Endothelial cell of umbilical vein (primary cell): Measurements from ENCODE around the gene FAM234B. TPM values are rescaled to one million over a fixed set of nuclear protein-coding genes. Genes with fewer than 3 reads are reported as not detected.

ENCODE experiments used
- BruUV-seq: library from RNA; stranded (reverse); fragments of 400-500 nt; replicated peaks from 2 replicates; lab custom pipeline; 2021; lab: Mats Ljungman, UMichigan
- CTCF ChIA-PET: fragments of 300-600, 350-600 bp; sonication (Branson Sonifier 250); formaldehyde crosslinking; loops from one replicate; lab custom pipeline; 2021; ENCODE audit warnings: antibody characterized with exemption, inconsistent platforms; lab: Charles Lee
- POLR2A ChIA-PET: fragments of 300-600, 350-600 bp; sonication (Branson Sonifier 250); formaldehyde crosslinking; loops from one replicate; lab custom pipeline; 2021; ENCODE audit warnings: antibody characterized with exemption, inconsistent platforms; lab: Charles Lee
- DNase-seq: peaks from one replicate; pipeline ENCODE4 v3.0.0-alpha.2; 2011; ENCODE audit warnings: low read depth, low spot score
- FAIRE-seq: peaks from 2 replicates; lab custom pipeline; 2011; peaks lifted over from hg19 to GRCh38; lab: Jason Lieb, UNC
- H2AFZ ChIP-seq: 2 replicates; pipeline ENCODE4 v1.6.0; 2012; ENCODE audit warnings: low read depth, low read length, control low read depth, inconsistent platforms
- H3K27ac ChIP-seq: 2 replicates; pipeline ENCODE4 v1.5.1; 2011; ENCODE audit warnings: low read depth, mild to moderate bottlenecking, control low read depth, low read length, moderate library complexity; ENCODE audit not compliant: insufficient read depth
- H3K27me3 ChIP-seq, 2 experiments: 2 replicates each; pipeline versions ENCODE4 v1.6.0 to v1.6.1; 2011; ENCODE audit warnings: low read length in 2 of 2, mixed read lengths in 1 of 2; ENCODE audit not compliant: control insufficient read depth in 2 of 2, insufficient read depth in 2 of 2
- H3K36me3 ChIP-seq, 2 experiments: 2 replicates in 1 of 2; 3 replicates in 1 of 2; pipeline ENCODE4 v1.5.1; 2011; ENCODE audit warnings: low read length in 2 of 2, mild to moderate bottlenecking in 1 of 2, moderate library complexity in 1 of 2; ENCODE audit not compliant: control insufficient read depth in 2 of 2, insufficient read depth in 2 of 2; ENCODE audit errors: extremely low read depth in 1 of 2
- H3K4me1 ChIP-seq: 3 replicates; pipeline ENCODE4 v1.5.1; 2011; ENCODE audit warnings: mild to moderate bottlenecking, low read length; ENCODE audit not compliant: control insufficient read depth, insufficient read depth; ENCODE audit errors: extremely low read depth
- H3K4me2 ChIP-seq: 2 replicates; pipeline ENCODE4 v1.6.1; 2011; ENCODE audit warnings: low read length, control low read depth, mixed read lengths; ENCODE audit not compliant: insufficient read depth
- H3K4me3 ChIP-seq, 3 experiments: fragments of 200-600 bp in 1 of 3; sonication (generic), shearing (Covaris generic) in 1 of 3; replicated peaks in 1 of 3; 2 replicates each; pipeline ENCODE4 v1.5.1; 2011 to 2016; ENCODE audit warnings: control low read depth in 3 of 3, low read length in 3 of 3, mild to moderate bottlenecking in 2 of 3, inconsistent platforms in 1 of 3, low read depth in 1 of 3, moderate library complexity in 1 of 3; ENCODE audit not compliant: insufficient read depth in 1 of 3
- H3K79me2 ChIP-seq: 2 replicates; pipeline ENCODE4 v1.6.0; 2012; ENCODE audit warnings: low read length, inconsistent platforms; ENCODE audit not compliant: control insufficient read depth, insufficient read depth
- H3K9ac ChIP-seq: replicated peaks from 2 replicates; pipeline ENCODE3; 2011; ENCODE audit warnings: low read length, control low read depth; ENCODE audit not compliant: insufficient read depth; ENCODE audit errors: extremely low read depth
- H3K9me1 ChIP-seq: replicated peaks from 3 replicates; pipeline ENCODE4 v1.6.0; 2011; ENCODE audit warnings: mild to moderate bottlenecking, low read length; ENCODE audit not compliant: control insufficient read depth, insufficient read depth; ENCODE audit errors: extremely low read depth
- H3K9me3 ChIP-seq: replicated peaks from 2 replicates; pipeline ENCODE4 v1.5.1; 2012; ENCODE audit warnings: low read length, inconsistent platforms; ENCODE audit not compliant: control insufficient read depth, insufficient read depth
- H4K20me1 ChIP-seq: replicated peaks from 2 replicates; pipeline ENCODE3; 2011; ENCODE audit warnings: mild to moderate bottlenecking, low read length; ENCODE audit not compliant: control insufficient read depth, insufficient read depth; ENCODE audit errors: extremely low read depth
- EZH2 ChIP-seq: IDR thresholded peaks from 2 replicates; pipeline ENCODE4 v1.6.1; 2012; ENCODE audit warnings: borderline replicate concordance, low read depth, mild to moderate bottlenecking, moderate library complexity, low read length, inconsistent platforms; ENCODE audit not compliant: severe bottlenecking
- FOS ChIP-seq: IDR thresholded peaks from 2 replicates; pipeline ENCODE4 v1.6.1; 2011; ENCODE audit warnings: mild to moderate bottlenecking, low read length, moderate library complexity, borderline replicate concordance; ENCODE audit not compliant: insufficient read depth
- GATA2 ChIP-seq: IDR thresholded peaks from 2 replicates; pipeline ENCODE4 v1.7.0; 2011; ENCODE audit warnings: low read depth, mild to moderate bottlenecking, moderate library complexity, mixed read lengths, low read length; ENCODE audit not compliant: insufficient read length, insufficient read depth
- JUN ChIP-seq: IDR thresholded peaks from 2 replicates; pipeline ENCODE4 v1.6.1; 2011; ENCODE audit warnings: borderline replicate concordance, low read depth; ENCODE audit not compliant: insufficient read length, insufficient read depth
- MYC ChIP-seq: IDR thresholded peaks from one replicate; pipeline ENCODE4 v1.6.1; 2011; ENCODE audit warnings: mild to moderate bottlenecking, low read depth, low read length
- POLR2A ChIP-seq: IDR thresholded peaks from 2 replicates; pipeline ENCODE4 v1.6.1; 2012; ENCODE audit warnings: low read depth, mild to moderate bottlenecking, control low read depth, low read length
- POLR2AphosphoS5 ChIP-seq: IDR thresholded peaks from 2 replicates; pipeline ENCODE4 v1.6.1; 2012; ENCODE audit warnings: low read depth, mild to moderate bottlenecking, control low read depth, low read length, moderate library complexity; ENCODE audit not compliant: insufficient read depth
- dilution Hi-C: fragments of 300-500 bp; cut with MboI; formaldehyde crosslinking; loops from one replicate; pipeline ENCODE4 v1.15.0; 2019; ENCODE audit warnings: low sequenced_read_pairs; ENCODE audit not compliant: extremely low pct_ligation_motif_present
- intact Hi-C: fragments of 100-400 bp; cut with micrococcal nuclease; formaldehyde crosslinking; loops from one replicate; pipeline ENCODE4 v1.10.0; 2022
- polyA plus RNA-seq, 4 experiments: library from polyadenylated mRNA; depleted of rRNA in 3 of 4; stranded (reverse) in 3 of 4; unstranded in 1 of 4; fragments of >200 nt; gene quantifications; 2 replicates each; pipeline versions ENCODE4 v1.2.1 to v1.2.3, GENCODE V29; 2011 to 2012; ENCODE audit warnings: missing spikeins in 1 of 4
- total RNA-seq: library from RNA; stranded (reverse); gene quantifications from 2 replicates; pipeline ENCODE4 v1.2.3, GENCODE V29; 2021
- TF ChIP-seq, protein P1 (sequence below), 2 donors: IDR thresholded peaks; 1 replicate in 1 of 2; 2 replicates in 1 of 2; pipeline ENCODE4 v1.5.1; 2011; ENCODE audit warnings: low read length in 2 of 2, mild to moderate bottlenecking in 2 of 2, moderate library complexity in 2 of 2, control low read depth in 1 of 2, inconsistent platforms in 1 of 2, low read depth in 1 of 2; ENCODE audit not compliant: insufficient read depth in 1 of 2; ENCODE audit errors: extremely low read depth in 1 of 2
- TF ChIP-seq, protein P2 (sequence below): IDR thresholded peaks from 2 replicates; pipeline ENCODE4 v1.6.1; 2011; ENCODE audit not compliant: insufficient read depth, insufficient read length

Gene FAM234B
- total and polyA plus RNA-seq, 2 donors (not counting 3 experiments of a cell fraction or from before 2014, with no cell fraction given) = 4.9 to 13.2 TPM

DNA sequence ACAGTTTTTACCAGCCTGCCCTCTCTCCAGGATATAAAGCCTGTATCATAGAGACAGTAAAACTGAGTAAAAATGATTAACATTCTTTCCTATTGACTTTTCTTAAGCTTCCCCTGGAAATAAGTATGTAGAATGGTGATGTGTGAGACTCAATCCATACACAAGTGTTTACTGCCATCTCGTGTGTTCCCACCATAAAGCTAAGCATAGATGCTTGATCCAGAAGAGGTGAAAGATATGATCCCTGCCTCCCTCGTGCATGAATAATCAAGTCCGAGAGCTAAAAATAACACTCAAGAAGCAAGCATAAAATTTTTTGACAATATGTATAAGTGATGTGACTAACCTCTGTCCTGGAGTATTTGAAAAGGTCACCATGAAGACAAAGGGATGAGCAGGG lies 76.2 kb downstream of the FAM234B start:
- DNase-seq = no peak
- H4K20me1 ChIP-seq = no peaks in the 10 kb centered on the region
- no peak overlapping the region for H3K4me2 ChIP-seq
- no peaks in the 10 kb centered on the region for H3K27me3 ChIP-seq
- H3K4me3 ChIP-seq = no peak overlapping the region
- FAIRE-seq = peak; percentile 43
- no peaks in the 10 kb centered on the region for H3K9me3 ChIP-seq
- dilution Hi-C loops (no loop called here), intact Hi-C loops (no loop called here)
- POLR2A ChIA-PET = interaction anchor here (0.6 kb wide), 2 partner anchors 18 to 76 kb away, joined by 3 read pairs; partner anchors contain the start of gene EMP1
- no peaks in the 10 kb centered on the region for H3K79me2 ChIP-seq
- TF ChIP-seq EZH2 = no peak
- TF ChIP-seq MYC = no peak
- TF ChIP-seq POLR2AphosphoS5 = no peak
- no peak for TF ChIP-seq JUN
- TF ChIP-seq GATA2 = no peak
- TF ChIP-seq, protein P1, sequence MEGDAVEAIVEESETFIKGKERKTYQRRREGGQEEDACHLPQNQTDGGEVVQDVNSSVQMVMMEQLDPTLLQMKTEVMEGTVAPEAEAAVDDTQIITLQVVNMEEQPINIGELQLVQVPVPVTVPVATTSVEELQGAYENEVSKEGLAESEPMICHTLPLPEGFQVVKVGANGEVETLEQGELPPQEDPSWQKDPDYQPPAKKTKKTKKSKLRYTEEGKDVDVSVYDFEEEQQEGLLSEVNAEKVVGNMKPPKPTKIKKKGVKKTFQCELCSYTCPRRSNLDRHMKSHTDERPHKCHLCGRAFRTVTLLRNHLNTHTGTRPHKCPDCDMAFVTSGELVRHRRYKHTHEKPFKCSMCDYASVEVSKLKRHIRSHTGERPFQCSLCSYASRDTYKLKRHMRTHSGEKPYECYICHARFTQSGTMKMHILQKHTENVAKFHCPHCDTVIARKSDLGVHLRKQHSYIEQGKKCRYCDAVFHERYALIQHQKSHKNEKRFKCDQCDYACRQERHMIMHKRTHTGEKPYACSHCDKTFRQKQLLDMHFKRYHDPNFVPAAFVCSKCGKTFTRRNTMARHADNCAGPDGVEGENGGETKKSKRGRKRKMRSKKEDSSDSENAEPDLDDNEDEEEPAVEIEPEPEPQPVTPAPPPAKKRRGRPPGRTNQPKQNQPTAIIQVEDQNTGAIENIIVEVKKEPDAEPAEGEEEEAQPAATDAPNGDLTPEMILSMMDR (IDR thresholded peaks at IDR 0.05; ENCODE audit: extremely low read depth in 1 of 2, insufficient read depth in 1 of 2, low read depth in 1 of 2, low read length in 2 of 2) = no peak
- no peak for TF ChIP-seq FOS
- TF ChIP-seq, protein P2, sequence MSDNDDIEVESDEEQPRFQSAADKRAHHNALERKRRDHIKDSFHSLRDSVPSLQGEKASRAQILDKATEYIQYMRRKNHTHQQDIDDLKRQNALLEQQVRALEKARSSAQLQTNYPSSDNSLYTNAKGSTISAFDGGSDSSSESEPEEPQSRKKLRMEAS = no peak
- TF ChIP-seq POLR2A = no peak
- BruUV-seq = no TSS peak
- H3K9me1 ChIP-seq = no peaks in the 10 kb centered on the region
- no peaks in the 10 kb centered on the region for H3K36me3 ChIP-seq
- CTCF ChIA-PET = interaction anchor here (0.6 to 1.8 kb wide), 4 partner anchors 19 to 91 kb away, joined by 3 to 10 read pairs (median 4); no protein-coding TSS in a partner anchor
- no peak overlapping the region for H3K27ac ChIP-seq
- H3K9ac ChIP-seq = no peak overlapping the region
- peaks cover 28% of the 10 kb centered on the region for H3K4me1 ChIP-seq
- H2AFZ ChIP-seq = no peak overlapping the region
